IMR-90 (cell line): ENCODE data around the gene MLLT1. TPM values are rescaled to one million over a fixed set of nuclear protein-coding genes. Genes with fewer than 3 reads are reported as not detected.

Source experiments
- ATAC-seq: fragments of 200-7000 bp; cut with Tn5 transposase; 2 replicates; pipeline ENCODE4 v1.9.1; 2020; ENCODE audit warnings: low read depth, mild to moderate bottlenecking, moderate library complexity
- BruUV-seq: library from RNA; stranded (reverse); fragments of 400-500 nt; replicated peaks from 2 replicates; lab custom pipeline; 2021; lab: Mats Ljungman, UMichigan
- CTCF ChIA-PET: fragments of 300-600 bp; formaldehyde crosslinking; extraction: SDS; loops from one replicate; lab custom pipeline; 2021; ENCODE audit warnings: antibody characterized with exemption; lab: Yijun Ruan, JAX
- POLR2A ChIA-PET: fragments of 300-600 bp; sonication (Branson Sonifier 250); formaldehyde crosslinking; loops from one replicate; lab custom pipeline; 2022; ENCODE audit warnings: antibody characterized with exemption; ENCODE audit not compliant: unreplicated experiment; lab: Charles Lee
- DNase-seq: peaks from one replicate; pipeline ENCODE4 v3.0.0; 2013
- H2AFZ ChIP-seq: replicated peaks from 2 replicates; pipeline ENCODE3; 2013; ENCODE audit warnings: low read length, mild to moderate bottlenecking; ENCODE audit not compliant: poor library complexity
- H2AK5ac ChIP-seq: 2 replicates; pipeline ENCODE4 v1.6.1; 2013; ENCODE audit warnings: low read depth, low read length, inconsistent platforms
- H2AK9ac ChIP-seq: replicated peaks from 2 replicates; pipeline ENCODE3; 2013; ENCODE audit warnings: mild to moderate bottlenecking, low read depth, low read length, moderate library complexity; ENCODE audit not compliant: poor library complexity
- H2BK120ac ChIP-seq: 2 replicates; pipeline ENCODE4 v1.6.1; 2013; ENCODE audit warnings: low read depth, low read length, inconsistent platforms
- H2BK15ac ChIP-seq: 3 replicates; pipeline ENCODE4 v1.6.1; 2013; ENCODE audit warnings: low read depth, low read length, inconsistent platforms
- H2BK20ac ChIP-seq: 2 replicates; pipeline ENCODE4 v1.6.1; 2013; ENCODE audit warnings: low read depth, mild to moderate bottlenecking, inconsistent platforms, low read length, moderate library complexity
- H2BK5ac ChIP-seq: 2 replicates; pipeline ENCODE4 v1.6.1; 2013; ENCODE audit warnings: mild to moderate bottlenecking, low read depth, low read length, inconsistent platforms; ENCODE audit not compliant: poor library complexity, severe bottlenecking
- H3K14ac ChIP-seq: replicated peaks from 2 replicates; pipeline ENCODE4 v1.6.1; 2013; ENCODE audit warnings: low read depth, low read length, inconsistent platforms
- H3K18ac ChIP-seq: 2 replicates; pipeline ENCODE4 v1.6.1; 2013; ENCODE audit warnings: low read depth, low read length, control low read depth
- H3K23ac ChIP-seq: 2 replicates; pipeline ENCODE4 v1.6.1; 2013; ENCODE audit warnings: low read depth, low read length, inconsistent platforms
- H3K27ac ChIP-seq: 2 replicates; pipeline ENCODE4 v1.5.1; 2013; ENCODE audit warnings: mild to moderate bottlenecking, control low read depth, low read length; ENCODE audit not compliant: insufficient read depth
- H3K27me3 ChIP-seq: 2 replicates; pipeline ENCODE4 v1.6.1; 2013; ENCODE audit warnings: low read length; ENCODE audit not compliant: control insufficient read depth, insufficient read depth
- H3K36me3 ChIP-seq: 2 replicates; pipeline ENCODE4 v1.6.1; 2013; ENCODE audit warnings: low read length, mixed read lengths; ENCODE audit not compliant: control insufficient read depth, insufficient read depth
- H3K4ac ChIP-seq: 2 replicates; pipeline ENCODE4 v1.6.1; 2013; ENCODE audit warnings: low read depth, low read length, inconsistent platforms
- H3K4me1 ChIP-seq: 2 replicates; pipeline ENCODE4 v1.6.1; 2013; ENCODE audit warnings: low read length, mixed read lengths; ENCODE audit not compliant: control insufficient read depth, insufficient read depth
- H3K4me2 ChIP-seq: 2 replicates; pipeline ENCODE4 v1.6.1; 2013; ENCODE audit warnings: low read depth, mild to moderate bottlenecking, control low read depth, low read length, moderate library complexity
- H3K4me3 ChIP-seq: 2 replicates; pipeline ENCODE4 v1.5.1; 2013; ENCODE audit warnings: low read depth, mild to moderate bottlenecking, control low read depth, low read length, moderate library complexity; ENCODE audit not compliant: insufficient read depth
- H3K56ac ChIP-seq: 2 replicates; pipeline ENCODE4 v1.6.1; 2013; ENCODE audit warnings: low read length, inconsistent platforms; ENCODE audit not compliant: insufficient read depth; ENCODE audit errors: extremely low read depth
- H3K79me1 ChIP-seq, 2 experiments: 2 replicates each; pipeline ENCODE4 v1.6.1; 2013; ENCODE audit warnings: low read length in 2 of 2, inconsistent platforms in 1 of 2, low read depth in 1 of 2
- H3K9ac ChIP-seq: 2 replicates; pipeline ENCODE4 v1.6.1; 2013; ENCODE audit warnings: low read depth, low read length, control low read depth
- H3K9me1 ChIP-seq: 2 replicates; pipeline ENCODE4 v1.6.1; 2013; ENCODE audit warnings: low read length, inconsistent platforms; ENCODE audit not compliant: insufficient read depth
- H3K9me3 ChIP-seq: 2 replicates; pipeline ENCODE4 v1.6.1; 2013; ENCODE audit warnings: low read length; ENCODE audit not compliant: control insufficient read depth, insufficient read depth
- H4K20me1 ChIP-seq: 2 replicates; pipeline ENCODE4 v1.6.1; 2013; ENCODE audit warnings: low read length, inconsistent platforms; ENCODE audit not compliant: insufficient read depth
- H4K5ac ChIP-seq: 2 replicates; pipeline ENCODE4 v1.6.1; 2013; ENCODE audit warnings: mild to moderate bottlenecking, low read depth, low read length, control low read depth
- H4K8ac ChIP-seq, 2 experiments: 2 replicates each; pipeline ENCODE4 v1.6.1; 2013; ENCODE audit warnings: low read depth in 2 of 2, low read length in 2 of 2, control low read depth in 1 of 2, inconsistent platforms in 1 of 2
- H4K91ac ChIP-seq: 2 replicates; pipeline ENCODE4 v1.6.1; 2013; ENCODE audit warnings: low read depth, low read length, inconsistent platforms; ENCODE audit not compliant: insufficient read depth
- BHLHE40 ChIP-seq: fragments of 150-350 bp; IDR thresholded peaks from 2 replicates; pipeline ENCODE4 v1.6.1; 2016; ENCODE audit warnings: mild to moderate bottlenecking, low read depth, low read length
- CEBPB ChIP-seq: IDR thresholded peaks from 2 replicates; pipeline ENCODE4 v1.6.1; 2012; ENCODE audit warnings: low read depth, low read length, improper control_type of control experiment
- CHD1 ChIP-seq: IDR thresholded peaks from 2 replicates; pipeline ENCODE4 v1.6.1; 2012; ENCODE audit warnings: low read depth, low read length, improper control_type of control experiment
- CTCF ChIP-seq: conservative IDR thresholded peaks from 2 replicates; pipeline ENCODE4 v1.5.1; 2012; ENCODE audit warnings: mild to moderate bottlenecking, low read depth, low read length, improper control_type of control experiment
- FOS ChIP-seq: fragments of 150-350 bp; IDR thresholded peaks from 2 replicates; pipeline ENCODE4 v1.6.1; 2016; ENCODE audit warnings: low read depth, low read length
- MAZ ChIP-seq: IDR thresholded peaks from 2 replicates; pipeline ENCODE4 v1.6.1; 2012; ENCODE audit warnings: low read depth, mild to moderate bottlenecking, low read length, improper control_type of control experiment, moderate library complexity, borderline replicate concordance
- MXI1 ChIP-seq: IDR thresholded peaks from 2 replicates; pipeline ENCODE4 v1.6.1; 2012; ENCODE audit warnings: low read depth, mild to moderate bottlenecking, low read length, moderate library complexity, borderline replicate concordance
- NFE2L2 ChIP-seq: fragments of 150-350 bp; IDR thresholded peaks from 2 replicates; pipeline ENCODE4 v1.6.1; 2016; ENCODE audit warnings: low read depth, mild to moderate bottlenecking, low read length
- POLR2A ChIP-seq: IDR thresholded peaks from 2 replicates; pipeline ENCODE4 v1.6.1; 2012; ENCODE audit warnings: mild to moderate bottlenecking, low read depth, low read length
- RAD21 ChIP-seq: IDR thresholded peaks from 2 replicates; pipeline ENCODE4 v1.6.1; 2012; ENCODE audit warnings: low read length, improper control_type of control experiment
- RCOR1 ChIP-seq: IDR thresholded peaks from 2 replicates; pipeline ENCODE4 v1.6.1; 2012; ENCODE audit warnings: mild to moderate bottlenecking, low read length, improper control_type of control experiment; ENCODE audit not compliant: insufficient replicate concordance
- RFX5 ChIP-seq: IDR thresholded peaks from 2 replicates; pipeline ENCODE4 v1.8.0; 2012; ENCODE audit warnings: low read depth, mild to moderate bottlenecking, low read length, moderate library complexity
- SMC3 ChIP-seq: fragments of 150-350 bp; IDR thresholded peaks from 2 replicates; pipeline ENCODE4 v1.6.1; 2016; ENCODE audit warnings: low read depth, mild to moderate bottlenecking, antibody characterized with exemption, low read length, moderate library complexity
- WGBS, 2 experiments: methylation state at CpG; one replicate each; pipeline versions ENCODE4 v1.1.5 to v1.1.7; 2013; ENCODE audit warnings: missing lambda C conversion rate in 2 of 2; ENCODE audit not compliant: insufficient read length in 1 of 2; ENCODE audit errors: extremely low coverage in 2 of 2; 5-methylcytosine and 5-hydroxymethylcytosine counted together
- dilution Hi-C: fragments of 300-500 bp; cut with HindIII; formaldehyde crosslinking; loops from one replicate; pipeline ENCODE4 v1.14.3; 2018; ENCODE audit warnings: low sequenced_read_pairs; ENCODE audit not compliant: unreplicated experiment
- in situ Hi-C: fragments of 300-500 bp; cut with MboI; formaldehyde crosslinking; loops from 3 replicates; pipeline ENCODE4 v1.14.3; 2019; ENCODE audit warnings: low sequenced_read_pairs, inconsistent platforms, mixed read lengths
- intact Hi-C: fragments of 100-400 bp; cut with micrococcal nuclease; formaldehyde crosslinking; loops from 2 replicates; pipeline ENCODE4 v1.10.0; 2022
- polyA plus RNA-seq, 3 experiments: library from polyadenylated mRNA; depleted of rRNA; stranded (reverse); fragments of >200 nt; gene quantifications; 2 replicates each; pipeline ENCODE4 v1.2.3, GENCODE V29; 2012; ENCODE audit warnings: low replicate concordance in 1 of 3
- total RNA-seq: library from RNA; depleted of rRNA; stranded (reverse); fragments of >200 nt; gene quantifications from 2 replicates; pipeline ENCODE4 v1.2.3, GENCODE V29; 2012
- TF ChIP-seq, protein P1 (sequence below): fragments of 150-350 bp; IDR thresholded peaks from 2 replicates; pipeline ENCODE4 v1.6.1; 2017; ENCODE audit warnings: mild to moderate bottlenecking, antibody characterized with exemption, low read length, low read depth
- TF ChIP-seq, protein P2 (sequence below): fragments of 150-350 bp; IDR thresholded peaks from 2 replicates; pipeline ENCODE4 v1.6.1; 2016; ENCODE audit warnings: low read depth, mild to moderate bottlenecking, low read length, moderate library complexity, borderline replicate concordance

The MLLT1 gene
- total and polyA plus RNA-seq, 2 of the 4 experiments (the other 2 are of a cell fraction) = 1.3 to 30.6 TPM

- Histone ChIP-seq H3K27ac (no peak overlapping the region), H2BK15ac (no peak overlapping the region), H3K36me3 (peaks cover 23% of the 10 kb centered on the region), H3K4me1 (peaks cover 16% of the 10 kb centered on the region), H3K4me2 (no peak overlapping the region), H3K4me3 (no peak overlapping the region), H4K8ac (no peak overlapping the region), H3K9ac (no peak overlapping the region), H3K14ac (no peak overlapping the region), H2BK120ac (no peak overlapping the region), H2AK9ac (no peak overlapping the region), H3K9me3 (no peaks in the 10 kb centered on the region), H3K56ac (no peak overlapping the region), H3K4ac (no peak overlapping the region), H3K79me1 (peaks cover 8 to 40% of the 10 kb centered on the region in 2 experiments), H4K20me1 (peaks cover 26% of the 10 kb centered on the region), H4K5ac (no peak overlapping the region; the same call in 1 of the 2 replicates), H2AFZ (no peak overlapping the region), H2BK20ac (no peak overlapping the region), H4K91ac (no peak overlapping the region), H3K27me3 (no peaks in the 10 kb centered on the region), H3K23ac (no peak overlapping the region), H3K18ac (no peak overlapping the region), H2AK5ac (no peak overlapping the region), H3K9me1 (no peaks in the 10 kb centered on the region), H2BK5ac (no peak overlapping the region)
- dilution Hi-C loops (no loop called here), in situ Hi-C loops (no loop called here), intact Hi-C loops (loop anchor here (5.0 kb wide), 1 partner anchor 66 kb away; no protein-coding TSS in a partner anchor)
- ChIA-PET CTCF (no interaction called here), POLR2A (no interaction called here)
- ATAC-seq = no peak
- BruUV-seq = no TSS peak
- TF ChIP-seq CTCF (no peak), CEBPB (no peak), BHLHE40 (no peak), NFE2L2 (no peak), SMC3 (no peak), RAD21 (no peak), FOS (no peak), RCOR1 (no peak), MXI1 (no peak), MAZ (no peak), POLR2A (no peak), CHD1 (no peak), RFX5 (no peak)
- TF ChIP-seq, protein P1, sequence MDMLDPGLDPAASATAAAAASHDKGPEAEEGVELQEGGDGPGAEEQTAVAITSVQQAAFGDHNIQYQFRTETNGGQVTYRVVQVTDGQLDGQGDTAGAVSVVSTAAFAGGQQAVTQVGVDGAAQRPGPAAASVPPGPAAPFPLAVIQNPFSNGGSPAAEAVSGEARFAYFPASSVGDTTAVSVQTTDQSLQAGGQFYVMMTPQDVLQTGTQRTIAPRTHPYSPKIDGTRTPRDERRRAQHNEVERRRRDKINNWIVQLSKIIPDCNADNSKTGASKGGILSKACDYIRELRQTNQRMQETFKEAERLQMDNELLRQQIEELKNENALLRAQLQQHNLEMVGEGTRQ = no peak
- TF ChIP-seq, protein P2, sequence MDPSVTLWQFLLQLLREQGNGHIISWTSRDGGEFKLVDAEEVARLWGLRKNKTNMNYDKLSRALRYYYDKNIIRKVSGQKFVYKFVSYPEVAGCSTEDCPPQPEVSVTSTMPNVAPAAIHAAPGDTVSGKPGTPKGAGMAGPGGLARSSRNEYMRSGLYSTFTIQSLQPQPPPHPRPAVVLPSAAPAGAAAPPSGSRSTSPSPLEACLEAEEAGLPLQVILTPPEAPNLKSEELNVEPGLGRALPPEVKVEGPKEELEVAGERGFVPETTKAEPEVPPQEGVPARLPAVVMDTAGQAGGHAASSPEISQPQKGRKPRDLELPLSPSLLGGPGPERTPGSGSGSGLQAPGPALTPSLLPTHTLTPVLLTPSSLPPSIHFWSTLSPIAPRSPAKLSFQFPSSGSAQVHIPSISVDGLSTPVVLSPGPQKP = no peak
- WGBS, 2 experiments = 85% methylated on average over 10 of the region's 36 CpGs; no CpG with 5 or more reads in 1 of the 2 experiments
- no peak for DNase-seq
These were observed 63.4 kb downstream of the MLLT1 start for GRCh38 chr19:6216236-6216995.
